Activated CD8-positive, alpha-beta memory T cell treated with anti-CD3 and anti-CD28 coated beads, Interleukin-2, amount 50 U/mL, for 24 hours (primary cell): ENCODE results near the gene RPL39.
"Not testable (repeated sequence)": the region's sequence is repeated elsewhere in the genome, so short reads cannot be mapped to it uniquely, and the experiment has no call there.

Source experiments
- DNase-seq: peaks from one replicate; pipeline ENCODE4 v3.0.0-alpha.2; 2020; ENCODE audit errors: extremely low read depth

Gene RPL39

GRCh38 chrX:119791437-119792231 lies at the start of gene RPL39:
Gene RPL39, minus strand, starts transcription at chrX:119791630. Its CDS starts 54 bp downstream, at chrX:119791576.
- peak; percentile 53 for DNase-seq

GRCh38 chrX:119833905-119834304 lies 42.5 kb upstream of the RPL39 start:
- DNase-seq, result no peak

GRCh38 chrX:119828446-119828845 lies 37.0 kb upstream of the RPL39 start:
- no peak for DNase-seq

GRCh38 chrX:119826399-119826959 lies 35.0 kb upstream of the RPL39 start:
- DNase-seq, result no peak

- DNase-seq, result not testable (repeated sequence)
These were observed 32.8 kb upstream of the RPL39 start for GRCh38 chrX:119824221-119824620.

GRCh38 chrX:119821703-119822102 lies 30.3 kb upstream of the RPL39 start:
- not testable (repeated sequence) for DNase-seq

- DNase-seq, result no peak
These were observed 25.8 kb upstream of the RPL39 start for GRCh38 chrX:119817130-119817690.

GRCh38 chrX:119816300-119816699 lies 24.9 kb upstream of the RPL39 start:
- no peak for DNase-seq

GRCh38 chrX:119809185-119809666 lies 17.8 kb upstream of the RPL39 start:
- no peak for DNase-seq

GRCh38 chrX:119808461-119808860 lies 17.0 kb upstream of the RPL39 start:
- DNase-seq, result not testable (repeated sequence)

- DNase-seq, result no peak
These were observed 11.1 kb upstream of the RPL39 start for GRCh38 chrX:119802546-119802945.

- no peak for DNase-seq
These were observed 10.1 kb upstream of the RPL39 start for GRCh38 chrX:119801253-119802221.

- DNase-seq, result no peak
These were observed 423 bp downstream of the RPL39 start for GRCh38 chrX:119790977-119791436.

- DNase-seq, result no peak
These were observed 6.5 kb downstream of the RPL39 start for GRCh38 chrX:119784747-119785446.

- no peak for DNase-seq
These were observed 8.4 kb downstream of the RPL39 start for GRCh38 chrX:119783026-119783425.

GRCh38 chrX:119778829-119779228 lies 12.6 kb downstream of the RPL39 start:
- DNase-seq, result no peak

GRCh38 chrX:119775517-119776238 lies 15.8 kb downstream of the RPL39 start:
- no peak for DNase-seq

- DNase-seq, result not testable (repeated sequence)
These were observed 22.0 kb downstream of the RPL39 start for GRCh38 chrX:119769388-119769787.

- not testable (repeated sequence) for DNase-seq
These were observed 23.0 kb downstream of the RPL39 start for GRCh38 chrX:119768436-119768835.

- no peak for DNase-seq
These were observed 27.5 kb downstream of the RPL39 start for GRCh38 chrX:119763836-119764387.
